ENCODE results near the gene NFE2.
"Not testable (repeated sequence)": the region's sequence is repeated elsewhere in the genome, so short reads cannot be mapped to it uniquely, and the experiment has no call there.

Gene NFE2

GRCh38 chr12:54300732-54301427 lies at the start of gene NFE2:
Gene NFE2, minus strand, starts transcription at chr12:54301015. Its CDS starts 5,767 bp downstream, at chr12:54295248.
- DNase-seq, result peak; percentile 14

DNA sequence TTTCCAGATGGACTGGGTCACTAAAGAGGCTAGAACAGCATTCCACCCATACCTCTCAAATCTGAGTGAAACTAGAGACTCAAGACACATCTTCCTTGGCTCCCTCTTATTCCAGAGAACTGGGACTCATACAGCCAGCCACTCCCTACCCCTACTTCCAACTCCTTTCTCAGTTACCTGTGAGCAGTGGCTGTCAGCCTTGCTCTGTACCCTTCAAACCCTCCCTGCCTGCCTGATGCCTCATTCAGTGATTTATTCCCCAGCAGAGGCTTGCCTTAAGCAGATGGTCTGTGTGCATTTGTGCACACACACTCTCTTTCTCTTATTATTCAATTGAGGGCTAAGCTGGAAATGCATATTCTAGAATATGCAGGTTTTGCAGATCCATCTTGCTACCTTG lies 48.9 kb upstream of the NFE2 start:
- DNase-seq, result no peak

DNA sequence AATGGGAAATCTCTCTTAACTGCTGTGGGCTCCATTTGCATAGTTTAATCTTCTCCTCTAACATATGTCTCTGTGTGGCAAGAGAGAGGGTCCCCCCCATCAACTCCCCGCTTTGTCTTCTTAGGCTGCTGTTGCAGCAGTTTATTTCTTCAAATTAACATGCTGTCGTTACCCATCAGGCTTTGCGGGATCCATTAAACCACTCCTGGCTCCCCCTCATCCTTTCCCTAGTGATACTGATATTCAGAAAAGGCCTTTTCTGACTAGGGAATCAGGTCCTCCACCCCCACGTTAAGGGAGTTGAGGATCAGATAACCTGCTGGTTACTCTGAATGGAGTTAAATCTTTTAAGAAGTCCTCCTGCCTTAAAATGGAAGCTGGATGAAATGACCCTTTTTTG lies 48.2 kb upstream of the NFE2 start:
- DNase-seq, result no peak

GRCh38 chr12:54341378-54342300 lies 40.8 kb upstream of the NFE2 start:
- no peak for DNase-seq

GRCh38 chr12:54340846-54341245 lies 40.0 kb upstream of the NFE2 start:
- no peak for DNase-seq

GRCh38 chr12:54338698-54339296 lies 38.0 kb upstream of the NFE2 start:
- no peak for DNase-seq

DNA sequence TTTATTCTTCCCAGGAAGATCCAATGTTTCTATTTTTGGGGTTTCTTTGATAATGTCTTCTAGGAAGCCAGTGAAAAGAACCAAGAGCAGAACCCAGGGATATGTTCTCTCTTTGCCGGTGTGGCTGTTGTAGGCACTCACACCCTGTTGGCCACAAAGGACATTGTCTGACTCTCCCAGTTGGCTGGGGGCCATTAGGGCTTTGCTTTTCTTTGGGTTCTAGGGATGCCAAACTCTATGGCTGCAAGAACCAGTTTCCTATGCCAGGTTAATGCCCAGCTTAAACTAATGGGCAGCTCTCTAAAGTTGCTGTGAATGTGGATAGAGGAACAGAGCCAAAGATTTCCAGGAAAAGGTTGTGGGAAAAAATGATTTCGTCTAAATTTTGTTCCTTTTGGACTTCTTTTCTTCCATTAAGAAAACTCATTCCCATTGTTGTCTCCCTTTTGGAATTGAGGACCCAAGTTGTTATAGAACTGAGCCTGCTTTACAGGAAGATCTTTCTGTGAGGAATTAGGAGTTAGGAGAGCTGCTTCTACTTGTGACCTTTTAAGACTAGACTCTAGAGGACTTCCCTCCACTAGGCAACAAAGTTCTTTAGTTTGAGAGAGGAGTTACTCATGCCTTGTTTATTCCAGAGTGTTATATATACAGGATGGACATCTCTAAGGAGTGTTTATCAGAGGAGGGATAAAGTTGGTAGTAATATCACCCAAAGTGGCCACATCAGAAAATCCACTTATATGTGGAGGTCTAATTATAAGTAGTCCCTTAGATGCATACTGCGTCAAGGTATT lies 37.2 kb upstream of the NFE2 start:
- no peak for DNase-seq

GRCh38 chr12:54337280-54337842 lies 36.5 kb upstream of the NFE2 start:
- peak; percentile 7 for DNase-seq

DNA sequence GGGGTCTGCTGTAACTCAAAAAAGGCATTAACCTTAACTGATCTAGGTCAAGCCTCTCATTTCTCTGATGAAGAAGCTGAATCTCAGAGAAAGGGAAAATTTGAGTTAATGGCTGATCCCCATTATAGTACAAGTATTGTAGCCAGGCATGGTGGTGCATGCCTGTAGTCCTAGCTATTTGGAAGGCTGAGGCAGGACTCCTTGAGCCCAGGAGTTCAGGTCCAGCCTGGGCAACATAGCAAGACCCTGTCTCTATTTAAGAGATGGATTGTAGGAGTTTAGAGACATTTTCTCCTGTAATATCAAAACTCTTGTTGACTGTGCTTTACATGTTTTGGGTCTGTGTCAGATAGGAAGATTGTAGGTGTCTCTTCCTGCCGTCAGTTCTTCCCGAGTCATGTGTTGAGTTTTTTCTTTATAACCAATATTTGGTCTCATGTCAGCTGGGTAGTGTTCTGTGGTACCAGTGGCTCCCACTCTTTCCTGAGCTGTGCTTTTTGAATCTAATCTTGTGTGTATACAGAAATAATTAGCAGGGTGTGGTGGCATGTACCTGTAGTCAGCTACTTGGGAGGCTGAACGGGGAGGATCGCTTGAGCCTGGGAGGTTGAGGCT lies 32.7 kb upstream of the NFE2 start:
- no peak for DNase-seq

- no peak for DNase-seq
These were observed 30.6 kb upstream of the NFE2 start for GRCh38 chr12:54331461-54331860.

GRCh38 chr12:54330442-54330841 lies 29.6 kb upstream of the NFE2 start:
- DNase-seq, result no peak

DNA sequence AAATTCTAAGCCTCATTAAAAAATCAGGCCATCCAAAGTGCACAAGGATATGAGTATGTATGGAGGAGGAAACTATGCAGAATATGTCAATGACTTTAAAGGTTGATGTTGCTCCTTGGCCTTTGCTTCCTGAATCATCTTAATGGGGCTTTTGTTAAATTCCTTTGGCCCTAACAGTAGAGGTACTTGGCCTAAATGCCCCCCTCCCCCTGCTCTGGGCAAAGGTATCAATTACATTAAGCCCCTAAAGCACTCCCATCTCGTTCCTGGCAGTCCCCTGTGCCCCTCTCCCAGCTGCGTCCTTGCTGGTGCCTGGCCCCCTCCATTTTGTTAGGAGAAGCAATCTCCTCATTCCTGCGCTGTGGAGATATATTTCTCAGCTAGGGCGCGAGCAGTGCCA lies 28.9 kb upstream of the NFE2 start:
- no peak for DNase-seq

- no peak for DNase-seq
These were observed 28.0 kb upstream of the NFE2 start for GRCh38 chr12:54328595-54329337.

- DNase-seq, result not testable (repeated sequence)
These were observed 24.8 kb upstream of the NFE2 start for GRCh38 chr12:54325442-54326109.

- DNase-seq, result peak; percentile 89
These were observed 24.0 kb upstream of the NFE2 start, which contains the start of gene COPZ1 for GRCh38 chr12:54324617-54325441. Gene COPZ1, plus strand, starts transcription at chr12:54325131. Its CDS starts 33 bp downstream, at chr12:54325164.

DNA sequence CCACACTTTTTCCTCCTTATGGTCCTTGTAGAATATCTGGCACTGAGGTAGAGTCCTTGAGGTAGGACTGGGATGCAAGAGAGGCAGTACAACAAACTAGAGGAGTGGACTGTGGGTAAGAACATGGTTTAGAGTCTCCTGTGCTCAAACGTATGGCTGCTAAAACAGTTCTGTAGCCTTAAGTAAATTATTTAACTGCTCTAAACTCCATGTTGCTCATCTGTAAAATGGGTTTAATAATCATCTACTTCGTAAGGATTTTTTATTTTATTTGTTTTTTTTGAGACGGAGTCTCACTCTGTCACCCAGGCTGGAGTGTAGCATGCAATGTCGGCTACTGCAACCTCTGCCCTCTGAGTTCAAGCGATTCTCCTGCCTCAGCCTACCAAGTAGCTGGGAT lies 20.5 kb upstream of the NFE2 start:
- DNase-seq, result no peak

GRCh38 chr12:54312309-54312708 lies 11.5 kb upstream of the NFE2 start:
- DNase-seq, result not testable (repeated sequence)

- DNase-seq, result no peak
These were observed 10.2 kb upstream of the NFE2 start for GRCh38 chr12:54311051-54311450.

DNA sequence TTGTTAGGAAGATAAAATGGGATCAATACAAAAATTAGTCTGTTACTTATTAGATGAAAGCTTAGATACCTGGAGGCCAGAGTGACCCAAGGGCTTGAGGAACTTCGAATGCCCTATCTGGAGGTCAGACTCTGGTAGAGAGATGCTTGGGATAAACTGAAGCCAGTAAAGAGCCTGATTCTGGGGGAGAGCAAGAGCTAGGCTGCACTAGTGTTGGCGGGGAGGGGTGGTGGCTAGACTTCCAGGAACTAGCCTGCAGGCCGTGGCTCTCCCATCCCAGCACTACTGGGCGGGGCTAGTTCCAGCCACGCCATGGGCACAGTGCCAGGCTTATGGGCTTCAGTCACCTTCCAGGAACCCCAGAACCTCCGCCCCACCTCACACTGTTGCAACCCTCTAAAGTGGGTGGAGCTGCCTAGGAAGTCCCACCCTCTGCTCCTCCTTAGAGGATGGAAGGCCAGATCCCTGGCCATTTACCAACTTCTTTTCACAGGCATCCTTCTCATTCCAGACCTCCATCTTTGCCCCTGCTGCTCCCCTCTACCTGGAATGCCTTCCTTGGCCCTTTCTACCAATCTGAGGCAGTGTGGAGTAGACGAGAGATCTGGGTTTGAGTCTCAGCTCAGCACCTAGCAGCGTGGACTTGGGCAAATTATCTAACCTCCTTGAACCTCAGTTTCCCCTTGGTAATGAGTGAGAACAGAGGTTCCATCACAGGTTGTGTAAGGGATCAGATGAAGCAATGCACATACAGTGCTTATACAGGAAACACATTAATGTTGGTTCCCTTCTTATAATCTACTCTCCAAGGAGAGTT lies 6.3 kb upstream of the NFE2 start:
- no peak for DNase-seq
